ENCODE measurements around the gene RAB40A.
"Not testable (repeated sequence)": the region's sequence is repeated elsewhere in the genome, so short reads cannot be mapped to it uniquely, and the experiment has no call there.

The RAB40A gene

GRCh38 chrX:103520386-103520785 lies 1.1 kb upstream of the RAB40A start:
- no peak for FAIRE-seq

GRCh38 chrX:103518571-103518970 lies 718 bp downstream of the RAB40A start:
- FAIRE-seq = no peak

DNA sequence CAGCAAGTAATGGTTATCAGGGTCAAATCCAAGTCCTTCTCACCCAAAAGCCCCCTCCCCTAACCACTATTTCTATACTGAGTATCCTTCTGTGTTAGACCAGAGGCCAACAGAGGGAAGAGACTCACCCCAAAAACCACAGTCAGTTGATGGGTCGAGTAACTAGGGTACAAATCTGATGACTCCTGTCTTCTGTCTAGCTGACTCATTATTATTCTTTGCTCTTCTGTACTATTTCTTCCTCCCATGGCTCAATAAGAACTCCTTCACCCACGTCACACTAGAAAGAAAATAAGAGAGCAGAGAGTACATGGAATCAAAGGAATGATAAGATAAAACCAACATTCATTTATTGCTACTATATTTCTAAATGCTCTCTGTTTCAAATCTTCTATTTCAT lies 2.0 kb downstream of the RAB40A start:
- no peak for FAIRE-seq

GRCh38 chrX:103513476-103514108 lies 5.7 kb downstream of the RAB40A start:
- FAIRE-seq = no peak

DNA sequence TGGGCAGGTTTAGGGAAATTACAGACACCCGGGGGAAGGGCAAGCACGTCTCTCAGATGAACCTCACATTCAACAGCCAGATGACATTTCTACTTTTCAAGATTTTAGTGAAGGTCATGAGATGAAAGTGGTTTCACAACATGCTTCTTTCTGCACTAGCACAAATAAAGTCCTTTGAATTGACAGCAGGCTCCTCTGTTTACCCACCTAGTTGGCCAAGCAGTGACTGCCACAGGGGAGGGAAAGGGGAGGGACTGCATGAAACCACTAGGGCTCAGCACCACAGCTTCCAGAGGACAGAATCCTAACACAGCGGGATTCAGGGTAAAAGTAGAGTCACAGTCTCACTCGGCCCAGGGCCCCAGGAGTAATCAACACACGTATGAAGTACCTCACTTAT lies 6.2 kb downstream of the RAB40A start:
- FAIRE-seq = no peak

- FAIRE-seq = no peak
Observed at GRCh38 chrX:103510031-103510430, 9.3 kb downstream of the RAB40A start.

- FAIRE-seq = no peak
Observed at GRCh38 chrX:103503853-103504207, 15.5 kb downstream of the RAB40A start.

GRCh38 chrX:103503163-103503852 lies 16.0 kb downstream of the RAB40A start:
- FAIRE-seq = no peak

DNA sequence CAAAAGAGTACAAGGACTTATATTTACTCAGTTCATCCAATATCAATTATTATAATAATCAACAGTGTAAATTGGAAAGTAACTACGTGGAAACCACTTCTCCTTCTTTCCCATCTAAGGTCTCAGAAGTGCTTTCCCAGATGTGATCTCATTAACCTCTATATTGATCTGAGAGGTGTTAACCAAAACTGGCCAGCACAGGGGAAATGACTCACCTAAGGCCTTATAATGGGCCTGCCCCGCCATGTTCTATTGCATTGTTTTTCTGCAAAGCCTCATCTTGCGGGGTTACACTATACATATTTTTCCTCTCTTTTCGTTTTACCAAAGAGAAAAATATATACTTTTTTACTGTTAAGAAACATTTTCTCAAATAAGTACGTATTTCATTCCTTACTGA lies 20.5 kb downstream of the RAB40A start:
- no peak for FAIRE-seq

- no peak for FAIRE-seq
Observed at GRCh38 chrX:103495786-103496185, 23.5 kb downstream of the RAB40A start.

GRCh38 chrX:103493578-103493977 lies 25.7 kb downstream of the RAB40A start:
- FAIRE-seq = not testable (repeated sequence)

DNA sequence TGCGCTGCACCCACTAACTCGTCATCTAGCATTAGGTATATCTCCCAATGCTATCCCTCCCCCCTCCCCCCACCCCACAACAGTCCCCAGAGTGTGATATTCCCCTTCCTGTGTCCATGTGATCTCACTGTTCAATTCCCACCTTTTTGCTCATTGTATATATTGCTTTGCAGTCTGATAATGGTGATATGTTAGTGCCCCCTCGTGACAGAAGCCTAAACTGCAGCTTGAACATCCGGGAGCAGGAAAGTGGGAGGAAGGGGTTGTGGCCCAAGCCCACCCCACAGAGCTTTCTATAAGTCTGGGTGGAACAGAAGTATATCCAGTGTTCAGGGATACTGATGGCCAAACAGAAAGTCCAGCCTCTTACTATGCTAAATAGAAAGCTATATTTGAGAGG lies 29.6 kb downstream of the RAB40A start:
- not testable (repeated sequence) for FAIRE-seq

- no peak for FAIRE-seq
Observed at GRCh38 chrX:103488794-103489193, 30.5 kb downstream of the RAB40A start.

- no peak for FAIRE-seq
Observed at GRCh38 chrX:103488332-103488731, 31.0 kb downstream of the RAB40A start.

- no peak for FAIRE-seq
Observed at GRCh38 chrX:103483720-103484119, 35.6 kb downstream of the RAB40A start.

GRCh38 chrX:103480526-103480925 lies 38.8 kb downstream of the RAB40A start:
- no peak for FAIRE-seq

- FAIRE-seq = no peak
Observed at GRCh38 chrX:103477496-103477895, 41.8 kb downstream of the RAB40A start.

DNA sequence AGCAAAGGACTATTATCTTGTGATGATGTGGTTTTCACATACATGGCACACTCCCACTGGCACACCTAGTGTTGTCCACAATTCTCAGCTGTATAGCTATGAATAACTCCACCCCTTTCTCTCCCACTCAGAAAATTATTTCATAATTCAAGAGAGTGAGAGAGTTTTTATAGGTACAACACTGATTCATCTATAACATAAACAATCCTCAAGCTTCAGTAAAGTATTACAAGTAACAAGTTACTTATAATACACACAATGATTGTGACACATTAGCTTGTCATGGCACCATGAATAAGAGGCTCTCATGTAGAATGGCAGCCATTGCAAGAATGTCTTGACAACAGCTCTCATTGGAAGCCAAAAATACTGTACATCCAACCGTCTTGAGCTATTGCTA lies 43.9 kb downstream of the RAB40A start:
- FAIRE-seq = no peak

GRCh38 chrX:103469977-103470376 lies 49.3 kb downstream of the RAB40A start:
- FAIRE-seq = not testable (repeated sequence)

DNA sequence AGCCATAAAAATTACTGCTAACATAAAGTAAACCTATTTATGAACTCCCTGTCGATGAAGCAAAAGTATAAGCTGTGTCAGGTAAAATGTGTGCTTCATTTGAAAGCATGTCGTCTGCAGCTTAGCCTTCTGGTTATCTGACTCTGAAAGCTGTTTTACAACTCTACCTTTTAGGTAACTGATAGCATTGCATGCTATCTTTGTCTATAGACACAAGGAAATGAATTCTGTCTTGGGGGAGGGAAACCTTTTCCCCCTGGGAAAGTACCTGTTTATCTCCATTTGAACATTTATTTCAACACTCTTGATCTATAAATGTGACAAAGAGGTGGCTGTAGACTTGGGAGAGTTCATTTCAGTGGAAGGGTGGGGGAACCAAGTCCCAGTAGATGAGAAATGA lies 51.4 kb downstream of the RAB40A start:
- no peak for FAIRE-seq

DNA sequence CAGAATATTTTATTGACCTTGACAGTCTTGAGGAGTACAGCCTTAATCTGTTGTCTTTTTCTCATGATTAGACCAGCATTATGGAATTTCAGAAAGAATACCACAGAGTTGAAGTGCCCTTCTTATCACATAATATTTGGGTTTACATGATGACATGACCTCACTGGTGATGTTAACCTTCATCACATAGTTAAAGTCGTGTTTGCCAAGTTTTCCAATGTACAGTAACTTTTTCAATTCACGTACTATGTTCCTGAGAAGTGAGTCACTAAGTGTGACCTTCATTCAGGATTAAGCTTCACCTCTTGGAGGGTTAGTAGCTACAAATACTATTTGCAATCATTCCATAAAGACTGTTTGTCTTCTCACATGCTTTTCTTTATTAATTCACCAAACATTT lies 52.1 kb downstream of the RAB40A start:
- FAIRE-seq = no peak

DNA sequence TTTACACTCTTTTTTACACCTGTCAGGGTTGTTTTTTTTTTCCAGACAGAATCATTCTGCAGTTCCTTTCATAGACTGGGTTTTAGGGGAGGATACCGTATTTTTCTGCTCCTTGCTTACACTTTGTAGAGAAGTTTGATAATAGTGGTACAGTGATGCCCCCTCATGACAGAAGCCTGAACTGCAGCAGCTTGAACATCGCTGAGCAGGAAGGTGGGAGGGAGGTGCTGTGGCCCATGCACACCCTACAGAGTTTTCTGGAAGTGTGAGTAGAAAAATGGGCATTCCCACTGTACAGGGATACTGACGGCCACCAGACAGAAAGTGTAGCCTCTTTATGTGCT lies 54.5 kb downstream of the RAB40A start:
- no peak for FAIRE-seq

DNA sequence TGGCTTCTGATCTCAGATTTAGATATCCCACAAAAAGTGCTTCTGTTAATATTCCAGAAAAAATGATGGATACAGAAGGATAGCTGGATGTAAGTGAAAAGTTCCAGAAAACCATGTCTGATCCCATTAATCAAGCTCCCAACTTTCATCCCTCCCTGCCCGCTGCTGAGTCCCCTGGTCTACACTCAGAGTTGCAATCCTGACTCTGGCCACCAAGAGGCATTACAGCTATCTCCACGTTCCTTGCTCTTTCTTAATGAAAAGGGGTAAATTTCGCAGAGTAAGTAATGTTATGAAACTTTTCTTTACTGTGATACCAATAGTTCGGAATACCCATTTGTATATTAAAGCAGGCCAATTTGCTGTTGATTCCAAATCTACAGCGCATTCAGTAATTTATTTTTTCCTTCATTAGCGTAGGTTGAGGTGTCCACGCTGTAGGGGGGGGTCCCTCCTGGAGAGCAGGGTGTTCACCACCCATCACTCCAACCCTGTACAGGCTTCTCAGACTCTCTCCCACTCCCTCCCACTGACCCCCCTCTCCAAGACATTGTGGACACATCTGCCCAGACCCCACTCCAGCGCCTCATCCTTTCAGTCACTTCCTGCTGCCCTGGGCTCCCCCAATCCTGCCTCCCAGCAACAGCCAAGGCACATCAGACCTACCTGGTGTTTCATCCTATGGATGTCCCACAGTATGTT lies 55.1 kb downstream of the RAB40A start:
- FAIRE-seq = no peak

- FAIRE-seq = no peak
Observed at GRCh38 chrX:103461156-103461555, 58.1 kb downstream of the RAB40A start.
